GM18502 (cell line): ENCODE results near the gene CFAP298.
"Not testable (repeated sequence)": the region's sequence is repeated elsewhere in the genome, so short reads cannot be mapped to it uniquely, and the experiment has no call there.

ENCODE experiments used
- ATAC-seq: cut with Tn5 transposase; IDR thresholded peaks from one replicate; pipeline ENCODE4 v1.9.1; 2021; ENCODE audit warnings: mild to moderate bottlenecking; ENCODE audit not compliant: unreplicated experiment, poor library complexity

The CFAP298 gene

GRCh38 chr21:32569261-32570230, 42.6 kb downstream of the CFAP298 start:
- peak; percentile 85 for ATAC-seq

DNA sequence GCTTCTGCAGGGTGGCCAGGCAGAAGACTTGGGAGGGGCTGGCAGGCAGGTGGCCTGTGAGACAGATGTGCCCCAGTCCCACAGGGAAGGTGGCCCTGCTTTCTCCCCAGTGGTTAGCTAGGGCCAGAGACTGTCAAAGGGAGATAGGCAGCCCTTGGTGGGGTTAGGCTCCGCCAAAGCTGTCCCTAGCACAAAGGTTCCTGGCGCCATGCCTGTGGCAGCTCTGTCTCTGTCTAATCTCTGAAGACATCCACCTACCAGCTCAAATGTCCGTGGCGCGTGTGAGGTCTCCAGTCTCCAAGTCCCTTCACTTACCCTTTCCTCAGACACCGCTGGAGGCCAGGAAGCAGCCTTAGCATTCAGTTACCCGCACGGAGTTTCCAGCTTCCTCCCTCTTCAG, 44.6 kb downstream of the CFAP298 start:
- no peak for ATAC-seq

DNA sequence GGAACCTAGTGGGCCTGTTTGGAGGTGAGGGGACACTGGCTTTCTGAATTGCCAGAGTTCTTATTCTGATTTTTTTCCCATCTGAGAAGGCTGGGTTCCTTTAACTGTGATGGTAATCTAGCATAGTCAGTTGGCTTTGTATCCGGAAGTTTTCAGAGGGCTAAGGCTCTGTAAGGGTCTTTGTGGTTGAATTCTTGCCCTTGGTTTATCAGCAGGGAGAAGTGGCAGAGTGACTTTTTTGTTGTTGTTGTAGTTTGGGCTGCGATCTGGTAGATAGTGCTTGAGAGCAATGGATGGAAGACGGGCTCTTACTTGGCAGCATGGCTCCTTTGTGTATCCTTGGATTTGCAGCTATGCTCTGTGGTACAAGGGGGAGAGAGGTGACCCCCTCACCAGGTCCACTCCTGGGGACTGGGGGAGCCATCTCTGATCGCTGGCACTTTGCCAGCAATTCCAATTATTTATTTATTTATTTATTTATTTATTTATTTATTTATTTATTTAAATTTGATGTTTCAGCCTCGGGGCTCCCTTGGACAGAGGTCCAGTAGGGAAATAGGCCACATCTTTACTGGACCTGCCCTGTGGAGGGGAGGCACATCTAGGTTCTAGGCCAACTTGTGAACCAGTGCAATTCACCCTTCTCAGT, 45.3 kb downstream of the CFAP298 start:
- ATAC-seq = no peak

- no peak for ATAC-seq
These were observed 46.2 kb downstream of the CFAP298 start for GRCh38 chr21:32565856-32566465.

- no peak for ATAC-seq
These were observed 49.3 kb downstream of the CFAP298 start for GRCh38 chr21:32562915-32563314.

- no peak for ATAC-seq
These were observed 49.8 kb downstream of the CFAP298 start for GRCh38 chr21:32562426-32562825.

GRCh38 chr21:32561476-32561875, 50.7 kb downstream of the CFAP298 start:
- ATAC-seq = not testable (repeated sequence)

GRCh38 chr21:32560896-32561295, 51.3 kb downstream of the CFAP298 start:
- ATAC-seq = no peak

- no peak for ATAC-seq
These were observed 53.1 kb downstream of the CFAP298 start for GRCh38 chr21:32559006-32559610.

DNA sequence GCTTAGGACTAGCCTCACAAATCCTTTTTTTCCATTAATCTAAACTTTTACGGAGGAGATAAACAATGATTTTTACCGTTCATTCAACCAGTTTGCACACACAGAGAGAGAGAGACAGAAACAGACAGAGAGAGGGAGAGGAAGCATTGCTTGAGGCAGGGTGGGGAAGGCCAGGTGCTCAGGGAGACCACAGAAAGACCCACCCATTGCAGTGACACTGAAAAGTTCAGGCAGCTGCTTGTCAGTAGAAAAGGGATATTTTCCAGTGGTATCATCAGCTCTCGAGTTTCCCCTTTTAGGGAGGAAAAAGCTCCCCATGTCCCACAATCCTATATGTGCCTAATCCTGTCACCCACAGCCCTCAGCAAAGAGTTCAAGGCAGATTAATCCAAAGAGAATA, 54.1 kb downstream of the CFAP298 start:
- no peak for ATAC-seq

DNA sequence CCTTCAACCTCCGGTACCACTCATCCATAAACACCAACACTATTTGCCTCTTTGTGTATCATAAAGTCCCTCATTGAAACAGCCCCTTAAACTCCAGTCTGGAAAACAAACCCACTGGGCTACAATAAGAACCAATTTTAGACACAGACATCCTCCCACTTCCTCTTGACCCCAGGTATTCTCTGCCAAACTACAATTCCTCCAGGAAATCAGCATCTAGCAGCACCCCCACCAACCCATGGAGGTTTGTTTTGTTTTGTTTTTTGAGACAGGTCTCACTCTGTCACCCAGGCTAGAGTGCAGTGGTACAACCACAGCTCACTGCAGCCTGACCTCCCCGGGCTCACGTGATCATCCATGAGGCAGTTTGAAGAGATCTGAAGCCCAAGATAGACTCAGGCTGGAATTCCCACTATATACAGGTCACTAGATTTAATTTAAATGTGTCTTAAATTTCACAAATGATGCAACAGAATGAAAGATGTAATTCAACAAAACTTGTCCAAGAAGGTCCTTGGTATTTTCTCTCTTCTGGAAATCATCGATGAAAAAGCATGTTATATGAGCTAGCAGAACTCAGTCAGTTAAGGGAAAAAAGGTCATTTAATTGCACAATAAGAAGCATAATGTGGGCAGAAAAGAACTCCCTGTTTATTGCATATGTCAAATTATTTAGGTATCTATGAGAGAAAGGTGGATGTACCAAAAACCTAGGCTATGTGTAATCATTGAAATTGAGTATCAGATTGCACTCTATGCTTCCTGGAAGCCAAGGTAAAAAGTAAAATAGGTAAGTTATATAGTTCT, 57.1 kb downstream of the CFAP298 start:
- no peak for ATAC-seq

GRCh38 chr21:32549886-32550285, 62.3 kb downstream of the CFAP298 start:
- ATAC-seq = no peak

DNA sequence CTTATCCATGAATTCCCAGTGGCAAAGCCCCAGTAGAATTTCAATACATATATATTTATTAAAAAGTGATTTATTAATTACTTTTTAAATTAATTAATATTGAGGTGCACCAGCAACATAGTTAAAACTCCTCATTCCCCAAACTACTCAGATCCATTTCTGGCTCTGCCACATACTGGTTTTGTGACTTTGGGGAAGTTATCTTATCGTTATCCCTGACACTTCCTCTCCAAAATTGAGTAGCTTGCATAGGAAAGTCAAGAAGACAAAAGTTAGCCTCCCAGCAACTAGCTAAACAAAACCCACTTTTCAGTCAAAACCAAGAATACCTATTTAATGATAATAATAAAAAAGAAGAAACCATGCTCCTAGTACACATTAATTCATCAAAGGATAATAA, 62.7 kb downstream of the CFAP298 start:
- no peak for ATAC-seq
